H1 (cell line): ENCODE measurements around the gene ALG14. TPM values are rescaled to one million over a fixed set of nuclear protein-coding genes. Genes with fewer than 3 reads are reported as not detected.

ENCODE experiments used
- CTCF ChIA-PET: fragments of 300-600 bp; sonication (Branson Sonifier 250); formaldehyde crosslinking; loops from one replicate; lab custom pipeline; 2021; ENCODE audit not compliant: partially characterized antibody; lab: Charles Lee
- POLR2A ChIA-PET: fragments of 300-600 bp; sonication (Branson Sonifier 250); formaldehyde crosslinking; loops from one replicate; lab custom pipeline; 2021; ENCODE audit warnings: inconsistent platforms; ENCODE audit not compliant: partially characterized antibody; lab: Charles Lee
- DNase-seq, 2 experiments: peaks; one replicate each; pipeline versions ENCODE4 v3.0.0 to v3.0.0-alpha.2; 2010 to 2022; ENCODE audit warnings: low spot score in 2 of 2, low read depth in 1 of 2, mixed read lengths in 1 of 2
- FAIRE-seq: peaks from 2 replicates; lab custom pipeline; 2011; peaks lifted over from hg19 to GRCh38; lab: Jason Lieb, UNC
- H2AFZ ChIP-seq: 2 replicates; pipeline ENCODE4 v1.8.1; 2012; ENCODE audit warnings: low read length, inconsistent platforms
- H2AK5ac ChIP-seq: 2 replicates; pipeline ENCODE4 v1.6.1; 2013; ENCODE audit warnings: low read depth, low read length
- H2BK120ac ChIP-seq: replicated peaks from 2 replicates; pipeline ENCODE3; 2013; ENCODE audit warnings: low read depth, low read length, inconsistent platforms
- H2BK12ac ChIP-seq: 2 replicates; pipeline ENCODE4 v1.6.1; 2013; ENCODE audit warnings: low read depth, low read length
- H2BK15ac ChIP-seq: 2 replicates; pipeline ENCODE4 v1.6.1; 2013; ENCODE audit warnings: low read length
- H2BK20ac ChIP-seq: 2 replicates; pipeline ENCODE4 v1.6.1; 2013; ENCODE audit warnings: low read length
- H2BK5ac ChIP-seq: 2 replicates; pipeline ENCODE4 v1.6.1; 2013; ENCODE audit warnings: low read depth, low read length
- H3K14ac ChIP-seq: 2 replicates; pipeline ENCODE4 v1.6.1; 2013; ENCODE audit warnings: inconsistent platforms; ENCODE audit not compliant: insufficient read length
- H3K18ac ChIP-seq: 2 replicates; pipeline ENCODE4 v1.6.1; 2013; ENCODE audit warnings: low read length; ENCODE audit errors: extremely low read depth
- H3K23ac ChIP-seq: 2 replicates; pipeline ENCODE4 v1.6.1; 2013; ENCODE audit warnings: inconsistent platforms; ENCODE audit not compliant: insufficient read length
- H3K23me2 ChIP-seq: 2 replicates; pipeline ENCODE4 v1.6.1; 2013; ENCODE audit warnings: low read depth, low read length
- H3K27ac ChIP-seq: 2 replicates; pipeline ENCODE4 v1.6.1; 2011; ENCODE audit warnings: low read depth, low read length, inconsistent platforms
- H3K27me3 ChIP-seq, 4 experiments: replicated peaks in 1 of 4; 1 replicate in 1 of 4; 2 replicates in 3 of 4; pipeline versions ENCODE4 v1.6.1 to v1.8.1; 2011 to 2013; ENCODE audit warnings: low read length in 3 of 4, mild to moderate bottlenecking in 3 of 4, inconsistent platforms in 2 of 4, mixed read lengths in 2 of 4, moderate library complexity in 1 of 4; ENCODE audit not compliant: control insufficient read depth in 3 of 4, insufficient read depth in 3 of 4; ENCODE audit errors: extremely low read depth in 1 of 4
- H3K36me3 ChIP-seq, 4 experiments: 2 replicates each; pipeline versions ENCODE4 v1.6.1 to v1.8.1; 2011 to 2013; ENCODE audit warnings: mild to moderate bottlenecking in 4 of 4, low read length in 3 of 4, moderate library complexity in 2 of 4, control low read depth in 1 of 4, inconsistent platforms in 1 of 4; ENCODE audit not compliant: insufficient read depth in 4 of 4, control insufficient read depth in 2 of 4
- H3K4ac ChIP-seq: replicated peaks from 2 replicates; pipeline ENCODE3; 2013; ENCODE audit warnings: low read length, low read depth, mixed read lengths, inconsistent platforms; ENCODE audit not compliant: insufficient read length
- H3K4me1 ChIP-seq, 4 experiments: replicated peaks in 1 of 4; 1 replicate in 1 of 4; 2 replicates in 3 of 4; pipeline versions ENCODE4 v1.6.1 to v1.8.1; 2011 to 2013; ENCODE audit warnings: low read length in 3 of 4, inconsistent platforms in 2 of 4, mixed read lengths in 1 of 4; ENCODE audit not compliant: insufficient read depth in 4 of 4, control insufficient read depth in 3 of 4
- H3K4me2 ChIP-seq, 2 experiments: 2 replicates each; pipeline versions ENCODE4 v1.6.1 to v1.8.1; 2011 to 2013; ENCODE audit warnings: low read depth in 2 of 2, low read length in 2 of 2, control low read depth in 1 of 2, inconsistent platforms in 1 of 2, mild to moderate bottlenecking in 1 of 2; ENCODE audit not compliant: insufficient read depth in 1 of 2
- H3K4me3 ChIP-seq, 4 experiments: fragments of 200-600, 300-600 bp in 1 of 4; sonication (generic), shearing (Covaris generic), sonication (Bioruptor Twin) in 1 of 4; 2 replicates each; pipeline versions ENCODE4 v1.5.1 to v1.8.1; 2011 to 2016; ENCODE audit warnings: low read length in 4 of 4, low read depth in 3 of 4, control low read depth in 2 of 4, inconsistent platforms in 2 of 4, mild to moderate bottlenecking in 2 of 4, mixed read lengths in 1 of 4, moderate library complexity in 1 of 4; ENCODE audit not compliant: insufficient read depth in 2 of 4; ENCODE audit errors: extremely low read depth in 1 of 4
- H3K56ac ChIP-seq: replicated peaks from 2 replicates; pipeline ENCODE3; 2013; ENCODE audit warnings: low read depth, mild to moderate bottlenecking, mixed read lengths, low read length, inconsistent platforms; ENCODE audit not compliant: insufficient read length
- H3K79me1 ChIP-seq: 2 replicates; pipeline ENCODE4 v1.6.1; 2013; ENCODE audit warnings: low read depth, low read length, control low read depth
- H3K79me2 ChIP-seq, 2 experiments: 2 replicates each; pipeline versions ENCODE4 v1.6.1 to v1.8.1; 2012 to 2013; ENCODE audit warnings: low read length in 2 of 2, mild to moderate bottlenecking in 2 of 2, inconsistent platforms in 1 of 2; ENCODE audit not compliant: insufficient read depth in 2 of 2, control insufficient read depth in 1 of 2
- H3K9ac ChIP-seq, 4 experiments: replicated peaks in 1 of 4; 1 replicate in 1 of 4; 2 replicates in 3 of 4; pipeline versions ENCODE4 v1.6.1 to v1.8.1; 2011 to 2013; ENCODE audit warnings: low read depth in 3 of 4, low read length in 3 of 4, control low read depth in 2 of 4, mild to moderate bottlenecking in 2 of 4, moderate library complexity in 2 of 4, inconsistent platforms in 1 of 4; ENCODE audit errors: extremely low read depth in 1 of 4
- H3K9me3 ChIP-seq, 2 experiments: 2 replicates each; pipeline versions ENCODE4 v1.6.1 to v1.8.1; 2012 to 2013; ENCODE audit warnings: mild to moderate bottlenecking in 2 of 2, moderate library complexity in 2 of 2, control low read depth in 1 of 2, inconsistent platforms in 1 of 2, low read depth in 1 of 2, low read length in 1 of 2, mixed read lengths in 1 of 2; ENCODE audit not compliant: insufficient read depth in 2 of 2
- H4K20me1 ChIP-seq, 2 experiments: replicated peaks in 1 of 2; 2 replicates each; pipeline versions ENCODE3 to v1.8.1; 2011 to 2013; ENCODE audit warnings: inconsistent platforms in 2 of 2, low read length in 2 of 2, mild to moderate bottlenecking in 1 of 2; ENCODE audit not compliant: insufficient read depth in 2 of 2, control insufficient read depth in 1 of 2
- H4K5ac ChIP-seq: 2 replicates; pipeline ENCODE4 v1.6.1; 2013; ENCODE audit warnings: low read length, low read depth, mixed read lengths, inconsistent platforms; ENCODE audit not compliant: insufficient read length
- H4K8ac ChIP-seq: 2 replicates; pipeline ENCODE4 v1.8.0; 2013; ENCODE audit warnings: mild to moderate bottlenecking, moderate library complexity, low read length, inconsistent platforms; ENCODE audit not compliant: insufficient read depth; ENCODE audit errors: extremely low read depth
- H4K91ac ChIP-seq: replicated peaks from 2 replicates; pipeline ENCODE3; 2013; ENCODE audit warnings: low read length, mixed read lengths, inconsistent platforms; ENCODE audit not compliant: insufficient read length
- ASH2L ChIP-seq: fragments of 200-600, 300-600 bp; sonication (generic); IDR thresholded peaks from one replicate; pipeline ENCODE4 v1.7.1; 2017; ENCODE audit warnings: low read length
- EP300 ChIP-seq, 2 experiments: IDR thresholded peaks; 1 replicate in 1 of 2; 2 replicates in 1 of 2; pipeline ENCODE4 v1.6.1; 2011 to 2012; ENCODE audit warnings: low read depth in 2 of 2, low read length in 2 of 2, mild to moderate bottlenecking in 2 of 2, borderline replicate concordance in 1 of 2, inconsistent platforms in 1 of 2, moderate library complexity in 1 of 2
- KDM4A ChIP-seq: IDR thresholded peaks from one replicate; pipeline ENCODE4 v1.7.1; 2012; ENCODE audit warnings: low read depth, mild to moderate bottlenecking, moderate library complexity, low read length, inconsistent platforms; ENCODE audit not compliant: severe bottlenecking
- POLR2A ChIP-seq, 2 experiments: IDR thresholded peaks; 1 replicate in 1 of 2; 2 replicates in 1 of 2; pipeline ENCODE4 v1.6.1; 2011; ENCODE audit warnings: low read depth in 2 of 2, low read length in 2 of 2, mild to moderate bottlenecking in 2 of 2; ENCODE audit errors: control extremely low read depth in 1 of 2
- RBBP5 ChIP-seq: IDR thresholded peaks from 2 replicates; pipeline ENCODE4 v1.7.1; 2012; ENCODE audit warnings: low read depth, mild to moderate bottlenecking, inconsistent platforms, low read length, moderate library complexity, borderline replicate concordance
- TAF1 ChIP-seq: IDR thresholded peaks from 2 replicates; pipeline ENCODE4 v1.6.1; 2011; ENCODE audit warnings: mild to moderate bottlenecking, low read depth, low read length
- TBP ChIP-seq: IDR thresholded peaks from 2 replicates; pipeline ENCODE4 v1.6.1; 2011; ENCODE audit warnings: low read depth, low read length, improper control_type of control experiment
- TEAD4 ChIP-seq: IDR thresholded peaks from 2 replicates; pipeline ENCODE4 v1.6.1; 2012; ENCODE audit warnings: low read depth, low read length, inconsistent platforms, mixed read lengths
- WGBS, 2 experiments: shearing (Covaris generic) in 1 of 2; methylation state at CpG; one replicate each; pipeline versions ENCODE4 v1.1.6 to v1.1.7; 2013 to 2015; ENCODE audit warnings: low lambda C conversion rate in 2 of 2, mixed read lengths in 2 of 2, inconsistent platforms in 1 of 2, low coverage in 1 of 2, missing lambda C conversion rate in 1 of 2; ENCODE audit not compliant: insufficient replicate concordance in 2 of 2, insufficient coverage in 1 of 2, insufficient read length in 1 of 2; ENCODE audit errors: extremely low coverage in 1 of 2, missing lambda C conversion rate in 1 of 2; 5-methylcytosine and 5-hydroxymethylcytosine counted together
- polyA plus RNA-seq, 7 experiments: library from polyadenylated mRNA; depleted of rRNA in 3 of 7; stranded (reverse) in 5 of 7; unstranded in 2 of 7; fragments of >200 nt in 5 of 7; fragments of 200-250 nt in 2 of 7; gene quantifications; 1 replicate in 5 of 7; 2 replicates in 1 of 7; 4 replicates in 1 of 7; pipeline versions ENCODE4 v1.2.1 to v1.2.3, GENCODE V29; 2011 to 2013; ENCODE audit warnings: missing spikeins in 2 of 7, mixed read lengths in 2 of 7
- total RNA-seq: library from RNA; stranded (reverse); fragmentation: NEBNext Ultra II Directional; extraction: Animal tissue kit (Norgen Biotek cat#: 25700); gene quantifications from 2 replicates; pipeline ENCODE4 v1.2.1, GENCODE V29; 2021
- TF ChIP-seq, protein P1 (sequence below): IDR thresholded peaks from 2 replicates; pipeline ENCODE4 v1.6.1; 2012; ENCODE audit warnings: low read length, inconsistent platforms

The ALG14 gene
- total and polyA plus RNA-seq, 2 of the 8 experiments (the other 6 are each of a cell fraction or from before 2014, with no cell fraction given): 0.95 to 1.3 TPM

DNA sequence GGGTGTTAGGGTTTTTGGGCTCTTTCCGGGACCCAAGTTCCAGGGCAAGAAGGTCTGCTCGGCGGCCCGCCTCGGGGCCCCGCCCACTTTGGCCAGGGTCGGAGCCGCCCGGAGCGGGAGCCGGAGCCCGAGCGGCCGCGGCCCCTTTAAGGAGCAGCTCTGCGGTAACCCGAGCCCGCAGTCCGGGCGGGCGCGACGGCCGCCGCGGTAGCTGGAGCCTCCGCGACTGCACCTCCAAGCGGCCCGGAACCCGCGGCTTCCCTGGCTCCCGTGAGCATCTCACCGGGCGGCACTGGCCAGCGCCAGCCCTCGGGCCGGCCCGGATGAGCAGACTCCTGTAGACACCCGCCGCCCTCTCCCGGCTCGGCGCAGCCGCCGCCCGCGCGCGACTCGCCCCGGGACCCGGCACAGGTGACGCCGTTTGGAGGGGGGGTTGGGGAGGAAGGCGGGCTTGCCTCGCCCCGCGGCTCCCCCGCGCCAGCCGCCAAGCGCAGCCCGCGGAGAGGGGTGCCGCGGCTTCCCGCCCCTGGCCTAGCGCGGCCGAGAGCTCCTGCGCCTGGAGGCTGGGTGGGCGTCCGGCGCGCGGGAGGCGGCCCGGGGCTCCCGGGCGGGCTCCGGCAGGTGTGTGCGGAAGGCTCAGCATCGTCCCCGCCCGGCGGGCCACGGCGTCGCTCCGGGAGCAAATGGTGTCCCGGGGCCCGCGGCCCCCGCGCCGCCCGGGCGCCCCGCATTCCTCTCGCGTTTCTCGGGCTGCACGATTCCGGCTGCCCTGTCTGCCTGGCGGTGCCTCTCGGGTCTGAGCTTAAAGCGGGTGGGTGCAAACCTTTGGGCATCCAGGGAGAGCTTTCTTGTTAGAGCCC, 44.7 kb upstream of the ALG14 start, which contains the start of gene TLCD4:
Gene TLCD4, plus strand, starts transcription at position 149 of the 860 bp plus-strand sequence. CDS start 26,547 bp downstream, outside the sequence.
- Histone ChIP-seq H2BK5ac (no peak within 1 kb of the TSS), H3K18ac (peak within 1 kb of the TSS; percentile 24; the same call in 1 of the 2 replicates), H2BK120ac (no peak within 1 kb of the TSS), H4K91ac (no peak within 1 kb of the TSS), H2AK5ac (no peak within 1 kb of the TSS), H3K4ac (no peak within 1 kb of the TSS), H4K20me1 (peaks cover 0 to 2% of the 10 kb centered on the region in 2 experiments), H2BK12ac (no peak within 1 kb of the TSS), H3K36me3 (no peaks in the 10 kb centered on the region), H3K4me2 (peak within 1 kb of the TSS; percentile 6 to 93), H4K5ac (no peak within 1 kb of the TSS), H3K79me1 (no peaks in the 10 kb centered on the region), H4K8ac (peak within 1 kb of the TSS; percentile 79; the same call in 1 of the 2 replicates), H3K9ac (peak within 1 kb of the TSS in 3 of 4 experiments; percentile 38 to 62 (median 43); a peak in 5 of 7 replicates), H3K79me2 (no peaks in the 10 kb centered on the region), H3K23ac (no peak within 1 kb of the TSS), H3K23me2 (peaks cover 4% of the 10 kb centered on the region; the same call in 1 of the 2 replicates), H3K27ac (no peak within 1 kb of the TSS), H2AFZ (peak within 1 kb of the TSS; percentile 96), H3K14ac (no peak within 1 kb of the TSS), H3K56ac (no peak within 1 kb of the TSS), H3K4me3 (peak within 1 kb of the TSS; percentile 70 to 86 (median 78)), H3K9me3 (no peaks in the 10 kb centered on the region), H2BK15ac (no peak within 1 kb of the TSS), H3K27me3 (peaks cover 0 to 4% (median 2%) of the 10 kb centered on the region in 4 experiments; a peak in 3 of 7 replicates), H2BK20ac (no peak within 1 kb of the TSS), H3K4me1 (no peaks in the 10 kb centered on the region; a peak in 1 of 7 replicates)
- WGBS, 2 experiments: 1% methylated on average over 67 of the region's 108 CpGs; no CpG with 5 or more reads in 1 of the 2 experiments
- DNase-seq (peak; percentile 41 to 87), FAIRE-seq (no peak)
- ChIA-PET CTCF (interaction anchor here (0.6 to 5.5 kb wide), 22 partner anchors 9 to 427 kb away, joined by 3 to 46 read pairs (median 4); partner anchors contain the start of genes ALG14 and RWDD3), POLR2A (interaction anchor here (0.8 to 1.8 kb wide), 9 partner anchors 9 to 117 kb away, joined by 3 to 9 read pairs (median 3); partner anchors contain the start of genes ALG14 and RWDD3)
- 0 out of 2 replicates have a peak, but pooled peaks have one; percentile 20 for TF ChIP-seq TEAD4
- TF ChIP-seq, protein P1, sequence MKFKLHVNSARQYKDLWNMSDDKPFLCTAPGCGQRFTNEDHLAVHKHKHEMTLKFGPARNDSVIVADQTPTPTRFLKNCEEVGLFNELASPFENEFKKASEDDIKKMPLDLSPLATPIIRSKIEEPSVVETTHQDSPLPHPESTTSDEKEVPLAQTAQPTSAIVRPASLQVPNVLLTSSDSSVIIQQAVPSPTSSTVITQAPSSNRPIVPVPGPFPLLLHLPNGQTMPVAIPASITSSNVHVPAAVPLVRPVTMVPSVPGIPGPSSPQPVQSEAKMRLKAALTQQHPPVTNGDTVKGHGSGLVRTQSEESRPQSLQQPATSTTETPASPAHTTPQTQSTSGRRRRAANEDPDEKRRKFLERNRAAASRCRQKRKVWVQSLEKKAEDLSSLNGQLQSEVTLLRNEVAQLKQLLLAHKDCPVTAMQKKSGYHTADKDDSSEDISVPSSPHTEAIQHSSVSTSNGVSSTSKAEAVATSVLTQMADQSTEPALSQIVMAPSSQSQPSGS: no peak
- peak; percentile 96 for TF ChIP-seq KDM4A
- no peak for TF ChIP-seq EP300 (IDR thresholded peaks at IDR 0.05; ENCODE audit: borderline replicate concordance in 1 of 2, low read depth in 2 of 2, low read length in 2 of 2)
- TF ChIP-seq TAF1: peak; percentile 34; the same call in 1 of the 2 replicates
- peak; percentile 65; the same call in 1 of the 2 replicates for TF ChIP-seq RBBP5
- peak in 1 of 2 experiments; percentile 63; a peak in 1 of 3 replicates for TF ChIP-seq POLR2A (IDR thresholded peaks at IDR 0.05; ENCODE audit: control extremely low read depth in 1 of 2, low read depth in 2 of 2, low read length in 2 of 2)
- peak; percentile 89 for TF ChIP-seq ASH2L
- TF ChIP-seq TBP: peak; percentile 59; the same call in 1 of the 2 replicates
